ENCODE results near the gene CARNS1. TPM values are rescaled to one million over a fixed set of nuclear protein-coding genes. Genes with fewer than 3 reads are reported as not detected.

CARNS1 gene
- polyA plus RNA-seq, 1 donor (not counting 4 experiments of a cell fraction or from before 2014, with no cell fraction given) = not detected

GRCh38 chr11:67440229-67441097 lies 25.0 kb downstream of the CARNS1 start:
- dilution Hi-C loops (cut with MboI; ENCODE audit: extremely low pct_ligation_motif_present, low sequenced_read_pairs) = no loop called here
- H3K9ac ChIP-seq (ENCODE audit: control insufficient read depth, extremely low read depth, insufficient read depth, low read length) = no peak overlapping the region

DNA sequence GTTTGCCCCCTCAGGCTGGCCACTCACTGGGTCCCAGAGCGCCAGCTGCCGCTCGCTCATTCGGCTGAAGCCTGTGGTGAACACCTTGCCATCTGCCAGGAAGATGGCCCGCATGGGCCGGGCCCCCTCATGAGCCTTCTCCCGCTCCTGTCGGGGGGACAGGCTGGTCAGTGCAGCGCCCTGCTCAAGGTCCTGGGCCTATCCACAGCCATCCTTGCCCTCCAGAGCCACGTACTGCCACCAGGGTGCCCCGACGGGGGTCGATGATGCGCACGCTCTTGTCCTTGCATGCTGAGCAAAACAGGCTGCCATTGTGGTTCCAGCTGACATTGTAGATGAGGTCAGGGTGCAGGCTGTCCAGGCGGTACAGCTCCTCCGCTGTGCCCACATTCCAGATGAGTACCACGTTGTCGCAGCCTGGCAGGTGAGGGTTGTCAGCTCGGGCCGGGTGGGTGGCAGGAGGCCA lies 25.7 kb downstream of the CARNS1 start:
- no peak for TF ChIP-seq EZH2 (IDR thresholded peaks at IDR 0.05; ENCODE audit: low read length)
- TF ChIP-seq, protein P1, sequence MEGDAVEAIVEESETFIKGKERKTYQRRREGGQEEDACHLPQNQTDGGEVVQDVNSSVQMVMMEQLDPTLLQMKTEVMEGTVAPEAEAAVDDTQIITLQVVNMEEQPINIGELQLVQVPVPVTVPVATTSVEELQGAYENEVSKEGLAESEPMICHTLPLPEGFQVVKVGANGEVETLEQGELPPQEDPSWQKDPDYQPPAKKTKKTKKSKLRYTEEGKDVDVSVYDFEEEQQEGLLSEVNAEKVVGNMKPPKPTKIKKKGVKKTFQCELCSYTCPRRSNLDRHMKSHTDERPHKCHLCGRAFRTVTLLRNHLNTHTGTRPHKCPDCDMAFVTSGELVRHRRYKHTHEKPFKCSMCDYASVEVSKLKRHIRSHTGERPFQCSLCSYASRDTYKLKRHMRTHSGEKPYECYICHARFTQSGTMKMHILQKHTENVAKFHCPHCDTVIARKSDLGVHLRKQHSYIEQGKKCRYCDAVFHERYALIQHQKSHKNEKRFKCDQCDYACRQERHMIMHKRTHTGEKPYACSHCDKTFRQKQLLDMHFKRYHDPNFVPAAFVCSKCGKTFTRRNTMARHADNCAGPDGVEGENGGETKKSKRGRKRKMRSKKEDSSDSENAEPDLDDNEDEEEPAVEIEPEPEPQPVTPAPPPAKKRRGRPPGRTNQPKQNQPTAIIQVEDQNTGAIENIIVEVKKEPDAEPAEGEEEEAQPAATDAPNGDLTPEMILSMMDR (optimal IDR thresholded peaks at IDR 0.05 in 1 of 3, IDR thresholded peaks at IDR 0.05 in 1 of 3, conservative IDR thresholded peaks at IDR 0.05 in 1 of 3; ENCODE audit: extremely low read depth in 1 of 3, insufficient read depth in 2 of 3, low read length in 3 of 3) = no peak
- peaks cover 6% of the 10 kb centered on the region for H3K4me1 ChIP-seq (ENCODE audit: control insufficient read depth, extremely low read depth, insufficient read depth, low read length)
- dilution Hi-C loops (cut with MboI; ENCODE audit: extremely low pct_ligation_motif_present, low sequenced_read_pairs) = no loop called here
- H2AFZ ChIP-seq (ENCODE audit: control insufficient read depth, low read length) = no peak overlapping the region
- no peaks in the 10 kb centered on the region for H3K9me3 ChIP-seq (ENCODE audit: control insufficient read depth, low read depth, low read length)
- no peaks in the 10 kb centered on the region for H3K27me3 ChIP-seq (ENCODE audit: control insufficient read depth, extremely low read depth, insufficient read depth, low read length)
- no peak overlapping the region for H3K4me2 ChIP-seq (ENCODE audit: control insufficient read depth, extremely low read depth, insufficient read depth, low read depth, low read length)
- no peak overlapping the region for H3K4me3 ChIP-seq (ENCODE audit: control insufficient read depth in 2 of 3, extremely low read depth in 1 of 3, insufficient read depth in 2 of 3, low read depth in 1 of 3, low read length in 3 of 3)
- DNase-seq (ENCODE audit: low read depth, low spot score) (no peak), FAIRE-seq (no peak)
- H3K9me1 ChIP-seq (ENCODE audit: control insufficient read depth, extremely low read depth, insufficient read depth, low read length) = no peaks in the 10 kb centered on the region
- peaks cover 3% of the 10 kb centered on the region for H4K20me1 ChIP-seq (ENCODE audit: control insufficient read depth, extremely low read depth, insufficient read depth, low read length)
- H3K9ac ChIP-seq (ENCODE audit: control insufficient read depth, extremely low read depth, insufficient read depth, low read length) = no peak overlapping the region
- no peak overlapping the region for H3K27ac ChIP-seq (ENCODE audit: control insufficient read depth, insufficient read depth, low read length)
- peaks cover 15% of the 10 kb centered on the region for H3K79me2 ChIP-seq (ENCODE audit: control insufficient read depth, insufficient read depth, low read length)
- H3K36me3 ChIP-seq (ENCODE audit: control insufficient read depth in 2 of 2, extremely low read depth in 1 of 2, insufficient read depth in 2 of 2, low read length in 2 of 2) = peaks cover 0 to 12% of the 10 kb centered on the region in 2 experiments

More at GRCh38 chr11:67440229-67441097, 25.0 kb downstream of the CARNS1 start:
- DNase-seq (ENCODE audit: low read depth, low spot score) (no peak), FAIRE-seq (no peak)
- peaks cover 6% of the 10 kb centered on the region for H3K4me1 ChIP-seq (ENCODE audit: control insufficient read depth, extremely low read depth, insufficient read depth, low read length)
- no peak overlapping the region for H3K4me2 ChIP-seq (ENCODE audit: control insufficient read depth, extremely low read depth, insufficient read depth, low read depth, low read length)
- H3K79me2 ChIP-seq (ENCODE audit: control insufficient read depth, insufficient read depth, low read length) = peaks cover 15% of the 10 kb centered on the region
- peaks cover 3% of the 10 kb centered on the region for H4K20me1 ChIP-seq (ENCODE audit: control insufficient read depth, extremely low read depth, insufficient read depth, low read length)
- H3K9me1 ChIP-seq (ENCODE audit: control insufficient read depth, extremely low read depth, insufficient read depth, low read length) = no peaks in the 10 kb centered on the region
- no peak overlapping the region for H3K4me3 ChIP-seq (ENCODE audit: control insufficient read depth in 2 of 3, extremely low read depth in 1 of 3, insufficient read depth in 2 of 3, low read depth in 1 of 3, low read length in 3 of 3)
- no peak overlapping the region for H3K27ac ChIP-seq (ENCODE audit: control insufficient read depth, insufficient read depth, low read length)
- H3K9me3 ChIP-seq (ENCODE audit: control insufficient read depth, low read depth, low read length) = no peaks in the 10 kb centered on the region
- no peaks in the 10 kb centered on the region for H3K27me3 ChIP-seq (ENCODE audit: control insufficient read depth, extremely low read depth, insufficient read depth, low read length)
- H3K36me3 ChIP-seq (ENCODE audit: control insufficient read depth in 2 of 2, extremely low read depth in 1 of 2, insufficient read depth in 2 of 2, low read length in 2 of 2) = peaks cover 0 to 15% of the 10 kb centered on the region in 2 experiments
- H2AFZ ChIP-seq (ENCODE audit: control insufficient read depth, low read length) = no peak overlapping the region
- no peak for TF ChIP-seq EZH2 (IDR thresholded peaks at IDR 0.05; ENCODE audit: low read length)
- TF ChIP-seq, protein P1 (optimal IDR thresholded peaks at IDR 0.05 in 1 of 3, IDR thresholded peaks at IDR 0.05 in 1 of 3, conservative IDR thresholded peaks at IDR 0.05 in 1 of 3; ENCODE audit: extremely low read depth in 1 of 3, insufficient read depth in 2 of 3, low read length in 3 of 3) = no peak

Data from keratinocyte (primary cell).